Thyroid gland (tissue), 4 donors: Measurements from ENCODE around the gene KIR2DL4.

Experiments used
- CTCF ChIP-seq, 6 experiments: fragments of 200-600 bp in 3 of 6; fragments of 450-650 bp in 3 of 6; sonication (generic) in 3 of 6; IDR thresholded peaks; one replicate each; pipeline ENCODE4 v1.5.1; 2016 to 2019; ENCODE audit warnings: antibody characterized with exemption in 6 of 6, mild to moderate bottlenecking in 2 of 6, inconsistent platforms in 1 of 6, moderate library complexity in 1 of 6
- POLR2A ChIP-seq, 2 donors: fragments of 450-650 bp; IDR thresholded peaks; one replicate each; pipeline ENCODE4 v1.6.1; 2017; ENCODE audit warnings: antibody characterized with exemption in 2 of 2, mild to moderate bottlenecking in 2 of 2, moderate library complexity in 1 of 2

DNA sequence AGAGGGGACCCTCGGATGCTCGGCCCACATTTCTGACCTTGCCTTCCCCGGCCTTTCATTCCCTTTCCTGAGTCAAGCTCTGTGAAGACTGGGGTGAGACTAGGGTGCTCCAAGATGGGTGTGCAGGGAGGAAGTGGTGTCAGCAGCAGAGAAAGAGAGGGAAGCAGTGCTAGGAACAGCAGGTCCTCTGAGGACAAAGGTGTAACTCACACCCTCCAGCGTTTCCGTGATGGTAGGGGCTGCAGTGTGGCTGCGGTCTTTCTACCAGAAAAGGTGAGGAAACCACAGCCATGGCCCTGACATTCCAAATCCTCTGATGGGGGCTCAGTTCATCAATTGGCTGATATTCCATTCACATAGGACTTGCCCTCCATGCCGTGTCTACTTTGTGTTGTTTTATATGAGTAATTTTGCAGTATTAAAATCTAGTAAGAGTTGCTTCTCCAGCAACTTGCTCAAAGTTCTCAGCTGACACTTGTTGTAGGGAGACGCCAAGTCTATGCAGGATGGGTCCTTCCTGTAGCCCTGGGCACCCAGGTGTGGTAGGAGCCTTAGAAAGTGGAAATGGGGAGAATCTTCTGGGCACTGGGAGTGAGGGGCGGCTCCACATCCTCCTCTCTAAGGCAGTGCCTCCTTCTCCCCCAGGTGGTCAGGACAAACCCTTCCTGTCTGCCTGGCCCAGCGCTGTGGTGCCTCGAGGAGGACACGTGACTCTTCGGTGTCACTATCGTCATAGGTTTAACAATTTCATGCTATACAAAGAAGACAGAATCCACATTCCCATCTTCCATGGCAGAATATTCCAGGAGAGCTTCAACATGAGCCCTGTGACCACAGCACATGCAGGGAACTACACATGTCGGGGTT is 14.5 kb downstream of the KIR2DL4 start:
- TF ChIP-seq CTCF (IDR thresholded peaks at IDR 0.05) = no peak
- no peak for TF ChIP-seq POLR2A (IDR thresholded peaks at IDR 0.05)
